Endothelial cell of hepatic sinusoid (primary cell): ENCODE data around the gene PRSS21.

Source experiments
- in situ Hi-C: cut with HindIII; loops from 2 replicates; pipeline ENCODE4 v1.10.0; 2017; ENCODE audit warnings: low sequenced_read_pairs

The PRSS21 gene

DNA sequence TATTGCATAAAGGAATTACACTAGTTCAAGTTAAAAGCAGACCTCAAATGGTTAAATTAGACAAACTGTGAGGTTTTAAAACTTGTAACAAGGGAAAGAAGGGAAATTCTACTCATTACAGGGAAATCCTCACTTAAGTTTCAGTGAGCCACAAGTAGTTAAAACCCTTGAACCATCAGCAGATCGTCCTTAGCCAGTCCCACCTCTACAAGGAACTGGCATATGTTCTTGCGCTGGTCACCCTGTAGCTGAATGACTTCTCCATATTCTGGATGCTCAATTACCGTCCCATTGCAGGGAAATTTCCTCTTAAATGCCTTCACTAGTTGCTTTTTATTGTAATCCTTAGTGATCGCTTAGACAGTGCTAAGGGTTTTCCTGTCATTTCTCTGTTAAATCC is 5.5 kb downstream of the PRSS21 start:
- in situ Hi-C loops = loop anchor here (5.0 kb wide), 1 partner anchor 80 kb away; no protein-coding TSS in a partner anchor

DNA sequence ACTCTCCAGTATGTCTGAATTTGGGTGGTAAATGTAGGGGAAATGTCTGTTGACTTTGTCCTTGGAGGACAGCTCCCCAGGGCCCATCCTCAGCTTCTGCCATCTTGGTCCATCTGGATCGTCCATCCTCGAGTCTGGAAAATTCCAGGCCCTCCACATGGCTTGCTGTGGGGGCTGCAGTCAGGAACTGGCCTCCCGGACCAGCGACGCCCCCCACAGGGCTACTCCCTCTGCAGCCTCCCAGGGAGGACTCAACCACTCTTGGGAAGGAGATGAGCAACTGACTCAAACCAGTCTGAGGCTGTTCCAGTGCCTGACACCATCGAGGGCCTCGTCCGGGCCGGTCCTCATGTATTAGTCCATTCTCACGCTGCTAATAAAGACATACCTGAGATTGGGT is 7.6 kb downstream of the PRSS21 start:
- in situ Hi-C loops = loop anchor here (5.0 kb wide), 1 partner anchor 82 kb away; no protein-coding TSS in a partner anchor

DNA sequence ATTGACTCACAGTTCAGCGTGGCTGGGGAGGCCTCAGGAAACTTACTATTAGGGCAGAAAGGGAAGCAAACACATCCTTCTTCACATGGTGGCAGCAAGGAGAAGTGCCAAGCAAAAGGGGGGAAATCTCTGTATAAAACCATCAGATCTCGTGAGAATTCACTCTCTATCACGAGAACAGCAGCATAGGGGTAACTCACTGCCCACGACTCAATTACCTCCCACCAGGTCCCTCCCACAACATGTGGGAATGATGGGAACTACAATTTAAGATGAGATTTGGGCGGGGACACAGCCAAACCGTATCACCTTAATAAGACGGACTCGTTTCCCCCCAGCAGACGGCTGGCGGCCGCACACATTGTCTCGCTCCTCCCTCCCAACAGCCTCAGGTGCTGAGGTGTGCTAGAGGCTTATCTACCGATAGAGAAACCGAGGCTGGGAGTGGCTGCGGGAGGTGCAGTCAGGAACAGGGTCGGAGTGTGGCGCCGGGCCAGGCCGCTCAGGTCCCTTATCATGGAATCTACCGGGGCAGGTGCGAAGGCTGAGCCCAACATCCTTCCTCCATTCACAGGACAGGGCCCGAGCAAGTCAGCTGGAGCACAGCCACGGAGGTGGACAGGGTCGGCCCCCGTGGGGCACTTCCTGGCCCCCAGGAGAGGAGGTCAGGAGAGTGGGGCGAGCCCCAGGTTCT is 8.2 kb downstream of the PRSS21 start:
- in situ Hi-C loops = no loop called here

DNA sequence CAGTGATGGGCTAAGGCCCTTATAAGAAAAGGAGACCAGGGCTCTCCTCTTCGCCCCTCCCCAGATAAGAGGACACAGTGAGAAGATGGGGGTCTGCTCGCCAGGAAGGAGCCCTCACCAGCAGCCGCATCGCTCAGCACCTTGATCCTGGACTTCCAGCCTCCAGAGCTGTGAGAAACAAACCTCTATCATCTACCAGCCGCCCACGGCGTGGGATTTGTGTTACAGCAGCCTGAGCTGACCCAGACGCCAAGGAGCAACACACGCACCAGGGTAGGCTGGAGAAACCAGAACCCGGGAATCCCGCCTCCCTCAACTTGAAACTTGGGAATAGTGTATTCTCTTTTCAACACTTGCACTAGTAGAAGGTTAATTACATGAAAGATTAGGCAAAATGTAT is 8.9 kb downstream of the PRSS21 start:
- in situ Hi-C loops = no loop called here

DNA sequence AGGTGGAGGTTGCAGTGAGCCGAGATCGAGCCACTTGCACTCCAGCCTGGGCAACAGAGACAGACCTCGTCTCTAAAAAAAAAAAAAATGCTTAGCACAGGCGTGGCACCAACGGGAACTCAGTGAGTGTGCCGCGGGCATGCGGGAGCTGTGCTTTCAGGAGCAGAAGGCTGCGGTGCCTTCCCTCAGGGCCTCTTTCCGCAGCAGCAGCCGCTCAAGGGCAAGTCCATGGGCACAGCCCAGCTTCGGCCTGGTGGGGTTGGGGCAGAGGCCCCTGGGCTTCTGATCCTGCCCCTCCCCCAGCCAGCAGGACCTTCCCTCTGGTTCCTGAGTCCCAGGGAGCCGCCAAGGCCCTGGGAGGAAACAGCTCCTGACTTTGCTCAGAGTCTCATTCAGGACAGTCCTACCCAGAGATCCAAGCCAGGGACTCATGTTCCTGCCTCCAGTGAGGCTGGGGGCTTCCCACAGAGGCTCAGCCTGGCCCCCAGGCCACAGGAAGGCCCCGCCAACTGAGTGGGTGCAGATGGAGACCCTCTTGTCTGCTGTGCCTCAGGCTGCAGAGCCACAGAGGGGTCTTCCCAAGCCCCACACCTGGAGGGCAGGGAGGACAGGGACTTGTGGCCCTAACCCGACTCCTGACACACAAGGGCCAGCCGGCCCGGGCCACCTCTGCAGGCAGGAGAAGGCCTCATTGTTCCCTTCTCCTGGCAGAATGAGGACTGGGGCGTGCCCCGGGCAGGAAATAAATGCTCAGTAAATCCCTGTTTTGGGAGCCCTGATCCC is 9.7 kb downstream of the PRSS21 start:
- in situ Hi-C loops = no loop called here

DNA sequence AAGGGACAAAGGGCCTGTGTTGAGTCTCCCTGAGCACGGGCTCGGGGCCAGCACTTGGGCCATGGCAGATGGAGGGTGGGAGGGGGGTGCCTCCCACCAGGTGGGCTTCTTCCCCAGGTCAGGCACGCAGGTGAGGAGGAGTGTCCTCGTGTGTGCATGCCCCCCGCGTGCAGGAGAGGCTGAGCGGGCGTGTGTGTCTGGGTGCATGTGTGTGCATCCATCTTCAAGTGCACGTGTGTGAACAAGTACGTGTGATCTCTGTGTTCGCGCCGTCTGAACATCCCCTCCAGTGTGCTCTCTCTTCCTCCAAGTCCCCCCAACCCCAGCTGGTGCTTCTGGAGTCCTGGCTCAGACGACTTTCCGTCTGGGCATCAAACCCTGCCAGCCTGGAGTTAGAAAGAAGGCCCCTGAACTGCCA is 10.3 kb downstream of the PRSS21 start:
- in situ Hi-C loops = no loop called here

DNA sequence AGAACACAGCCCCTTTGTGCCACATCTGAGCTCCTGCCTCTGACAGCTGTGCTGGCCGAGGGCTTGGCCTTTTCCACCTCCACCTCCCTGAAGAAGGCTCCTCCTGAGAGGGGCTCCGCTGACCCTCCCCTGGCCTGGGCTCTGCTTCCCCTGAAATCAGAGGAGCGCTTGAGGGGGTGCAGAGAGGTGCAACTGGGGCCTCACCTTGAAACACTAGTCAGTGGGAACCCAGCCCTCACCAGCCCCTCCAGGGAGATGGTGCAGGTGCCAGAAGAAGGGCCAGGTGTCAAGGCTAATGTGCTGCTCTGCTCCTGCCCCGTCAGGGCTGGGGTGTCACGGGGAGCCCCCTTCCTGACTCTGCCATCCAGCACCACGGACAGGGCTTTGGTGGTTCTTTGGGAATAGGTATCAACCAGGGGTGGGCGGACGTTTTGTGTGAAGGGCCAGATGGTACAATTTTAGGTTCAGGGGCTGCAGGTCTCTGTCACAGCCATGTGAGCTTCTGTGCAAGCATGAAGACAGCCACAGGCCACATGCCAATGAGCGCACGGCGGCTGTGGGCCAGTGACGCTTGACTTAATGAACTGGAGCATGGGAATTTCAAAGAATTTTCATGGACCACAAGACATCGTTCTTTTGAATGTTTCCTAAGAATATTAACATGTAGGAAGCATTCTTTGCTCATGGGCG is 10.9 kb downstream of the PRSS21 start:
- in situ Hi-C loops = no loop called here

DNA sequence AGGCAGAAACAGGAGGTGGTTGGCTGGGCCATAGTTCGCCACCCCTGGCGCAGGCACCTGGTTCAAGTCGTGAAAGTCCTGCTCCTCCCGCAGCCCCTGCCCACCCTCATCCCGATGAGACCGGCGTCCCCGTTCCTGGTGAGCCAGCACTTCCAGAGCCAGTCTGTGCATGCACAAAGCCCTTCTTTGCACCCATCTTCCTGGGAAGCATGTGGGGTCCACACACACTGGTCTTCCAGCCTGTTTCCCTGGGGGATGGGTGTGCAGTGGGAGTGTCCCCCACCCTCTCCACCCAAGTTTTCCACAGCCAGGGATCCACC is 11.4 kb downstream of the PRSS21 start:
- in situ Hi-C loops = no loop called here

DNA sequence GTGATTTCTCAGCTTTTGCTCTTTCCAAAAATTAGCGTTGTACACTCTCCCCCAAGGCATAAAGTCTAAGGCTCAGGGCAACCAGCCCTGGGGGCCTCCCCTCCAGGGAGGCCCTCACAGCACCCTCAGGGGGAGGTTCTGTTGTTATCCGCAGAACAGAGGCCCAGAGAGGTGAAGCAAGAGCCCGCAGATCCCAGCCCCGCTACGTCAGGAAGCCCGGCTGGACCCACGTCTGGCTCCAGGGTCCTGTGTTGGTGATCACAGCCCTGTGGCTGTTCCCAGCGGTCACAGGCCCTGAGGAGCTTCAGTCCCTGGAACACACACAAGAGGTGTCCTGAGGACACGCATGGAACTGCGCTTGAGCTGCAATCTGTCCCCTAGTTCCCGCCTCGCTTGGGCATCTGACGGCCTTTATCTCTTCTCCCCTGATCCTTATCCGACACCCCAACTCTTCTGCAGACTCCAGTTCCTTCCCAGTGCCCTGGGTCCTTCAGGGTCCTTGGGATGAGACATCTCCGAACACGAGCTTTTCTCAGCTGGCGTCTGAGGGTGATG is 11.9 kb downstream of the PRSS21 start:
- in situ Hi-C loops = no loop called here

DNA sequence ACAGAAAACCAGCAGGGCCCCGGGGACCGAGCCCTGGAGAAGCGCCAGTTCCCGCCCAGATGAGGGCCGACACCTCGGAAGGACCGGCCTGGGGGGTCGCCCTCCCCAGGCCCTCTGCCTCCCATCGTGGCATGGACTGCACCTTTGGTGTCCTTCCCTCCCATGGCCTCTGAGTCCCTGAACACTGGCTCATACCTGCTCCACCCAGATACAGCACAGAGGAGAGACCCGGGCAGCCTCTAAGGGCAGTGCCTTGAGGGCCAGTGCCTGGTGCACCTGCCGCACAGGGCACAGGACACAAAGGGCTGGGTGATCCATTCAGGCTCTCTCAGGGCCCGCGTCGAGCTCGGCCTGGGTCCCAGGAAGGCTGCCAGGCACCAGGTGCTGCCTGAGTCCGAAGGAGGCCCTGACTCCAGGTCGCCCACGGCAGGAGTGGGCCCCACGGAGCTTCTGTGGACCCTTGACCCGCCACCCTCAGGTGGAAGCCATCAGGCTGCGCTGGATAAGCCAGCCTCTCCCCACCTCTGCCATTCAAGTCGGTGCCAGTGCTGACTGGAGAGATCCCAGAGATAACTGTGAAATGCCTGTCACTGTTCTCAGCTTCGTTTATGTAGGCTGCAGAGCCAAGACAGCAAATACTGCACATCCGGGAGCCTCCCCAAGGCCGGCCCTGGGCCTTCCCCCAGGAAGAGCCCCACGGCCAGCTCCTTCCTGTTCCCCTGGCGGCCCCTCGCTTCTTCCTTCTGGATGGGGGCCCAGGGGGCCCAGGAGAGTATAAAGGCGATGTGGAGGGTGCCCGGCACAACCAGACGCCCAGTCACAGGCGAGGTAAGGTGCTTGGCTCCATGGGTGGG is 12.7 kb downstream of the PRSS21 start, which contains the start of gene ZG16B:
TSS of gene ZG16B (plus strand) at position 803 of the 854 bp plus-strand sequence. CDS start 139 bp downstream, outside the sequence.
- in situ Hi-C loops = no loop called here

DNA sequence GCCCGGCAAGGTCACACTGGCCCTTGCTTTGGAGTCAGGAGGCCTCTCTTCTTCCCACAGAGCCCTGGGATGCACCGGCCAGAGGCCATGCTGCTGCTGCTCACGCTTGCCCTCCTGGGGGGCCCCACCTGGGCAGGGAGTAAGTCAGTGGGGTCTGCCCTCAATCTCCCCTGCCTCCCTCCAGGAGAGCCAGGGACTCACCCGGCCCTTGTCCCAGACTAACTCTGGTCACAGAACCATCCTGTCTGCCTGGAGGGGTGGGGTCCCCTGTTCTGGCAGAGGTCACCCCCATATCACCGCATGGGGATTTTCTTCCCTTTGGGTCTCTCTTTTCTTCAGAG is 13.3 kb downstream of the PRSS21 start:
- in situ Hi-C loops = no loop called here

DNA sequence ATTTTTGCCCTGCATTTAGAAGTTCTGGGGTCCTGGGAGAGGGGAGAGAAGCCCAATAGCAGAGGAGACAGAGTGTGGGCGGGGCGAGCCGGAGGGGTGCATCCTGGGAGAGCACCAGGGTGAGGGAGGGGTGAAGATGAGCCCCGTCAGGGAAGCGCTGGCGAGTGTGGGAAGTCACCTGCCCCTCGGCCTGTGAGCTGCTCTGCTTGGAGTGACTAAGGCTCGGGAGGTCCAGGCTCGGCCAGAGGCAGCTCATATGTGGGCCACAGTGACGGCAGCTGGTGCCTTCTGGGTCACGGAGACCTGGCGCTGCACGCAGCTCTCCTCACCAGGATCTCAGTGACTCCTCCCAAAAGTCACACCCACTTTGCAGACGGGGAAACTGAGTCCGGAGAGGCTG is 14.2 kb downstream of the PRSS21 start:
- in situ Hi-C loops = no loop called here

DNA sequence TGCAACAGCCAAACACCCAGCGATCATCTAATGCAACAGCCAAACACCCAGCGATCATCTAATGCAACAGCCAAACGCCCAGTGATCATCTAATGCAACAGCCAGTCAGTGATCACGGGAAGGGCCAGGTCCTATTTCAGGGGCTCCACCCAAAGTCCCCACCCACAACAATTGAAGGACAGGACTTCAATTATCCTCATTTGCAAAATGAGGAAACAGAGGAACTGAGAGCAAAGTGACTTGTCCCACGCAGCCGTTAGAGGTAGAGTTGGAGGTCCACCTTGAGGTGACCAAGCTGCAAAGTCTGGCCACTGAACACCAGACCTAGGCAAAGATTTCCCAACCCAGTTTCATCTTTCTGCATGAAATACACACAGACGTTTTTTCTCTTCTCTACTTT is 16.7 kb downstream of the PRSS21 start:
- in situ Hi-C loops = no loop called here

DNA sequence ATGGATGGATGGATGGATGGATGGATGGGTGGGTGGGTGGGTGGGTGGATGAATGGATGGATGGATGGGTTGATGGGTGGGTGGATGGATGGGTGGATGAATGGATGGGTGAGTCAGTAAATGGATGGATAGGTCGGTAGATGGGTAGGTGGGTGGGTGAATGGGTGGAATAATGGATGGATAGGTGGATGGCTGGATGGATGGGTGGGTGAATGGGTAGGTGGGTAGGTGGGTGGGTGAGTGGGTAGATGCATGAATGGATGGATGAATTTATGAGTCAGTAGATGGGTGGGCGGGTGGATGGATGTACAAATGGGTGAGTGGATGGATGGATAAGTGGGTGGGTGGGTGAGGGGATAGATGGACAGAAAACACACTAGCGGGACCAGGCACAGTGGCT is 17.9 kb downstream of the PRSS21 start:
- in situ Hi-C loops = no loop called here

DNA sequence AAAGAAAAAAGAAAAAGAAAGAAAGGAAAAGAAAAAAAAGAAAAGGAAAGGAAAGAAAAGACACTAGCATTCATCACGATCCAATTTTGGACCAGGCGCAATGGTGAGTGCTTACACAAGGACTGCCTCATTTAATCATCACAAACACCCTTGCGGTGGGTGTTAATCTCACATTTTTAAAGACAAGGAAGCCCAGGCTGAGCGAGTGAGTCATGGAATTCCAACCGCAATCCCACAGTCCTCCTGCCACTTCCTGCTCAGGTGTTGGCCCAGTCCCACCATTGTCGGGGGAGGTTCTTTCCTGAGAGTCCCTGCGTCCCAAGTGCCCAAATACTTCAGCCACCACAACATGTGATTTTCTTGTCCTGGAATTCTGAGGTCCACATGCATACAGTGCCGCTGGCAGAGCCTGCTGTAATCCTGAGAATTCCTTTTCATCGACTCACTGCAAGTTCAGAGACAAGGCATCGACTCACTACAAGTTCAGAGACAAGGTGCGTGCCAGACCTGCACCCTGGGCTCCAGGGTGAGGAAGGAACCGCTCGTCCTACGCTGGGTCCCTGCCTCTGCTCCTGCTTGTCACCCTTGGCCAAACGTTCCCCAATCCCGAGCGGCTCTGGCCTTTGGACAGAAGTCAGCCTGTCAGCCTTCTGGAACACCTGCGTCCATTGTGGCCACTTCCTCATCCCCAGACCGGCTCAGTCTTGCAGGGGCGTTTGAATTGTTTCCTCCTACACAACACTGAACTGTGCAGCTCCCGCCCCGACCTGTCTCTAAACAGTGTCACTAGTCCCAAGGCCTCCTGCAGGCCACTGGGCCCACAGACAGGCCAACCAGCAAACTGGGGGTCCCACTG is 18.8 kb downstream of the PRSS21 start:
- in situ Hi-C loops = no loop called here

DNA sequence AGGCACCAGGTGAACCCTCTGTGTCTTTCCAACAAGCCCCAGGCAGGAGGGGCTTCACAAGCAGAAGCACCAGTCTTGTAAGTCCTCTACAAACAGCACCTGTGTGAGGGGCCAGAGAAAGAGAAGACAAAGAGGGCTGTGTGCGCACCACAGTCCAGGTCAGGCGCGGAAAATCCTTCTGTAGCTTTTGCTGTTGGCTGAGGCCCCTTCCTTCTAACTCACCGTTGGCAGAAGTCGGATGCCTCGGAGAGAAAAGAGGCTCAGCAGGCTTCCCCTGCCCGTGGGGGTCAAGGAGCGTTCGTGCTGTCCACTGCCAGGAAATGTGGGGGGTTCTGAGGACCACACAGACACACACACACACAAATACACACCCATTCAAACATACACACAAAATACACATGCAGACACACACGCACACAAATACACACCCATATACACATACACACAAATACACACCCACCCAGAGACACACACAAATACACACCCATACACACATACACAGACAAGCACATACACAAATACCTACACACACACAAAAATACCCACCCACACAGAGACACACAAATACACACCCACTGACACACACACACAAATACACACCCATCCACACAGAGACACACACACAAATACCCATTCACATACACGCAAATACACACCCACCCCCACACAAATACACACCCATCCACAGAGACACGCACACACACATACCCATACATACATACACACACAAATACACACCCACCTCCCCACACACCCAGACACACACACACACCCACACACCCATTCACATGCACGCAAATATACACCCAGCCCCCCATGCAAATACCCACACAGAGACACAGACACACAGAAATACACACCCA is 19.8 kb downstream of the PRSS21 start:
- in situ Hi-C loops = no loop called here

DNA sequence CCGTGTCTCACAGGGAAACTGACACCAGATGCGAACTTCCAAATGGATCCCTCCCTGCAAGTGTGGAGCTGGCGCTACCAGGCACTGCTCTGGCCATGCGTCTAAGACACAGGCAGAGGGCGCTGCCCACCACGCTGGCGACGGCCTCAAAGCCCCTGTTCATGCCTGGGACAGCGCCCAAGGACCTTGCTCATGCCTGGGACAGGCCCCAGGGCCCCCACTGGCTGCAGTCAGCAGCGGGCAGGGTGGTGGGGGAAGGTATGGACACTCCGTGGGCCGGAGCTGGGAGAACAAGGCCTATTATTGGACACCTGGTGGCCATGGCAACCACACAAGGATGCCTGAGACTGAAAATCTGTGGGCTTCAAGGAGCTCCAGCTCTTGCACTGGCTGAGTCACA is 21.9 kb downstream of the PRSS21 start:
- in situ Hi-C loops = no loop called here

DNA sequence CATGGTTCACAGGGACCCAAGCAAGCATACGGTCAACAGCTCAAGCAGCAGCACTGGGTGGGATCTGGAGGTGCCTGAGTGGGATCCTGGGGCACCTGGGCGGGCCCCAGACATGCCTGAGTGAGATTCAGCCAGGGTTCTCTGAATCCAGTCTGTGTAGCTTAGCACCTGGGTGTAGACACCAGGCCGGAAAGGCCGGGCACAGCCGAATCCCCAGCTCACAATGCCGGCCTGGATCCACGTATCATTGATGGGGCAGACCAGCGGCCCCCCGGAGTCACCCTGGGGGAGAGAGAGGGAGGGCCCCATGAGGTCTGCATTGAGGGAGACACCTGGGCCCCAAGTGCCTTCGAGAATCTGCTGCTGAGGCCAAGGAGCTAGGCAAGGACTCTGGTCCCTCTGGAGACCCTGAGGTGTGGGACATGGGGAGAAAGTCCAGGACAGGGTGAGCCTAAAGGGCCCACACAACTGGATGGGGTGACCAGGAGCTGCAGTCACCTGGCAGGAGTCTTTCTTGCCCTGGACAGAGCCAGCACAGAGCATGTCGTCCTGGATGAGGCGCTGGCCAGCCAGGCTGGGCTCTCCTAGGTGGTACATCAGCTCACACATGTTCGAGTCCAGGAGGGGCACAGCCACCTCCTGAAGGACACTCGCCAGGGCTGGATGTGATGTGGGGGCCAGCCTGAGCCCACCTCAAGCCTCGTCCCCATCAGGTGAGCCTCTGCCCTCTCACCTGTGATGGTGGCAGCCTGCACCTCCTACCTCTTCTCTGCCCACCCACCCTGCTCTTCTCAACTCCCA is 22.8 kb downstream of the PRSS21 start:
- in situ Hi-C loops = no loop called here
